HCT116 (cell line): ENCODE data around the gene THBS3. TPM values are rescaled to one million over a fixed set of nuclear protein-coding genes. Genes with fewer than 3 reads are reported as not detected.
A peak's percentile ranks its signal among the peaks of the same experiment; 100 is the strongest.

Source experiments
- ATAC-seq: fragments of 200-7000 bp; cut with Tn5 transposase; 2 replicates; pipeline ENCODE4 v1.9.1; 2020; ENCODE audit warnings: mild to moderate bottlenecking, moderate library complexity
- Bru-seq: library from RNA; stranded (reverse); fragments of 400-500 nt; gene quantifications from one replicate; lab custom pipeline; 2021; lab: Mats Ljungman, UMichigan
- BruChase-seq, 2 experiments: library from RNA; stranded (reverse); fragments of 400-500 nt; gene quantifications; one replicate each; lab custom pipeline; 2021; lab: Mats Ljungman, UMichigan
- BruUV-seq: library from RNA; stranded (reverse); fragments of 400-500 nt; replicated peaks from 2 replicates; lab custom pipeline; 2021; lab: Mats Ljungman, UMichigan
- CTCF ChIA-PET: fragments of 300-600 bp; sonication (Branson Sonifier 250); formaldehyde crosslinking; loops from one replicate; lab custom pipeline; 2021; ENCODE audit warnings: antibody characterized with exemption; lab: Charles Lee
- POLR2A ChIA-PET: fragments of 300-600, 350-600 bp; sonication (Branson Sonifier 250); formaldehyde crosslinking; loops from one replicate; lab custom pipeline; 2021; ENCODE audit warnings: antibody characterized with exemption; lab: Charles Lee
- RAD21 ChIA-PET, 2 experiments: fragments of 300-600 bp; sonication (Branson Sonifier 250); formaldehyde crosslinking; loops; one replicate each; lab custom pipeline; 2023; ENCODE audit warnings: low total read pairs in 2 of 2; ENCODE audit not compliant: uncharacterized antibody in 2 of 2, unreplicated experiment in 2 of 2, low non-redundant PET in 1 of 2; lab: Charles Lee
- DNase-seq: peaks from one replicate; pipeline ENCODE4 v3.0.0-alpha.2; 2010; ENCODE audit warnings: low read depth, low spot score
- H2AFZ ChIP-seq: fragments of 200-600 bp; shearing (Covaris generic), sonication (generic); 2 replicates; pipeline ENCODE4 v1.6.1; 2017; ENCODE audit warnings: low read depth, mixed run types, mixed read lengths, antibody characterized with exemption, low read length; ENCODE audit not compliant: poor library complexity, severe bottlenecking
- H3K27ac ChIP-seq: 2 replicates; pipeline ENCODE4 v1.5.1; 2012; ENCODE audit warnings: low read depth, low read length
- H3K27me3 ChIP-seq: fragments of 200-600 bp; sonication (generic); 2 replicates; pipeline ENCODE4 v1.6.1; 2016; ENCODE audit warnings: mixed run types, low read length, mixed read lengths; ENCODE audit not compliant: insufficient read depth
- H3K36me3 ChIP-seq, 2 experiments: fragments of 200-500 bp in 1 of 2; fragments of 200-600 bp in 1 of 2; sonication (Bioruptor generic) in 1 of 2; sonication (generic) in 1 of 2; 2 replicates each; pipeline versions ENCODE4 v1.5.1 to v1.6.1; 2014 to 2016; ENCODE audit warnings: low read length in 2 of 2, inconsistent platforms in 1 of 2, mixed read lengths in 1 of 2, mixed run types in 1 of 2; ENCODE audit not compliant: insufficient read depth in 2 of 2, control insufficient read depth in 1 of 2
- H3K4me1 ChIP-seq, 2 experiments: fragments of 200-600 bp in 1 of 2; sonication (generic) in 1 of 2; 2 replicates each; pipeline versions ENCODE4 v1.5.1 to v1.6.1; 2012 to 2017; ENCODE audit warnings: low read length in 2 of 2, inconsistent platforms in 1 of 2, mild to moderate bottlenecking in 1 of 2, mixed read lengths in 1 of 2, mixed run types in 1 of 2, moderate library complexity in 1 of 2; ENCODE audit not compliant: insufficient read depth in 2 of 2, control insufficient read depth in 1 of 2
- H3K4me2 ChIP-seq: fragments of 200-600 bp; sonication (generic); 2 replicates; pipeline ENCODE4 v1.6.1; 2017; ENCODE audit warnings: mixed run types, low read length, mixed read lengths
- H3K4me3 ChIP-seq, 2 experiments: fragments of 200-600 bp in 1 of 2; sonication (generic) in 1 of 2; replicated peaks in 1 of 2; 2 replicates each; pipeline ENCODE4 v1.5.1; 2011 to 2016; ENCODE audit warnings: low read length in 2 of 2, control low read depth in 1 of 2, low read depth in 1 of 2, mild to moderate bottlenecking in 1 of 2, mixed read lengths in 1 of 2, mixed run types in 1 of 2
- H3K79me2 ChIP-seq: fragments of 200-600 bp; sonication (generic); 2 replicates; pipeline ENCODE4 v1.6.1; 2017; ENCODE audit warnings: mild to moderate bottlenecking, mixed run types, low read length, moderate library complexity, mixed read lengths; ENCODE audit not compliant: insufficient read depth
- H3K9ac ChIP-seq: fragments of 200-600 bp; sonication (generic); 2 replicates; pipeline ENCODE4 v1.6.1; 2016; ENCODE audit warnings: low read length, mixed read lengths
- H3K9me2 ChIP-seq: fragments of 200-600 bp; sonication (generic), shearing (Covaris generic); 2 replicates; pipeline ENCODE4 v1.6.1; 2017; ENCODE audit warnings: mixed run types, mild to moderate bottlenecking, moderate library complexity; ENCODE audit not compliant: insufficient read depth
- H3K9me3 ChIP-seq, 2 experiments: fragments of 200-500 bp in 1 of 2; fragments of 200-600 bp in 1 of 2; sonication (Bioruptor generic) in 1 of 2; sonication (generic) in 1 of 2; 2 replicates each; pipeline ENCODE4 v1.6.1; 2014 to 2017; ENCODE audit warnings: low read length in 2 of 2, mixed read lengths in 2 of 2, inconsistent platforms in 1 of 2, low read depth in 1 of 2, mild to moderate bottlenecking in 1 of 2, mixed run types in 1 of 2, moderate library complexity in 1 of 2; ENCODE audit not compliant: control insufficient read depth in 1 of 2, insufficient read depth in 1 of 2
- H4K20me1 ChIP-seq: fragments of 200-600 bp; sonication (generic), shearing (Covaris generic); 2 replicates; pipeline ENCODE4 v1.6.1; 2017; ENCODE audit warnings: mixed run types, mild to moderate bottlenecking, moderate library complexity; ENCODE audit not compliant: insufficient read depth
- CBX3 ChIP-seq: IDR thresholded peaks from 2 replicates; pipeline ENCODE4 v1.6.1; 2012; ENCODE audit warnings: low read depth
- EGR1 ChIP-seq: IDR thresholded peaks from 2 replicates; pipeline ENCODE4 v1.6.1; 2012; ENCODE audit warnings: low read depth
- ELF1 ChIP-seq: IDR thresholded peaks from 2 replicates; pipeline ENCODE4 v1.6.1; 2012; ENCODE audit warnings: low read depth, borderline replicate concordance
- EZH2 ChIP-seq: fragments of 200-600 bp; sonication (generic); IDR thresholded peaks from 2 replicates; pipeline ENCODE4 v1.6.1; 2017; ENCODE audit warnings: antibody characterized with exemption, mixed run types
- FOSL1 ChIP-seq: IDR thresholded peaks from 2 replicates; pipeline ENCODE4 v1.6.1; 2012; ENCODE audit warnings: low read depth
- POLR2AphosphoS5 ChIP-seq: IDR thresholded peaks from 2 replicates; pipeline ENCODE4 v1.6.1; 2011; ENCODE audit warnings: mild to moderate bottlenecking, low read depth, low read length, moderate library complexity
- RAD21 ChIP-seq: IDR thresholded peaks from 2 replicates; pipeline ENCODE4 v1.6.1; 2012; ENCODE audit warnings: low read depth, mild to moderate bottlenecking
- SIN3A ChIP-seq: IDR thresholded peaks from 2 replicates; pipeline ENCODE4 v1.6.1; 2012; ENCODE audit warnings: low read depth
- SRF ChIP-seq: IDR thresholded peaks from 2 replicates; pipeline ENCODE4 v1.6.1; 2012; ENCODE audit warnings: low read depth
- TCF7L2 ChIP-seq: IDR thresholded peaks from 2 replicates; pipeline ENCODE4 v1.7.0; 2011; ENCODE audit warnings: borderline replicate concordance, inconsistent platforms; ENCODE audit not compliant: insufficient read depth, insufficient read length; ENCODE audit errors: extremely low read depth
- ZFX ChIP-seq: fragments of 450-650 bp; IDR thresholded peaks from 2 replicates; pipeline ENCODE4 v1.6.1; 2017
- intact Hi-C: fragments of 100-400 bp; cut with micrococcal nuclease; formaldehyde crosslinking; loops from 2 replicates; pipeline ENCODE4 v1.10.0; 2022
- long read RNA-seq: library from polyadenylated mRNA; unstranded; transcript quantifications from one replicate; pipeline ENCODE4 v2.0.0, GENCODE V29; 2021; ENCODE audit not compliant: unreplicated experiment
- polyA plus RNA-seq: library from polyadenylated mRNA; unstranded; fragments of >200 nt; gene quantifications from 2 replicates; pipeline ENCODE4 v1.2.1, GENCODE V29; 2012; ENCODE audit warnings: missing spikeins
- total RNA-seq: library from RNA; stranded (reverse); gene quantifications from one replicate; pipeline ENCODE4 v1.2.1, GENCODE V29; 2021; ENCODE audit not compliant: unreplicated experiment
- TF ChIP-seq, protein P1 (sequence below): IDR thresholded peaks from 2 replicates; pipeline ENCODE4 v1.6.1; 2011; ENCODE audit warnings: mild to moderate bottlenecking, low read length, moderate library complexity; ENCODE audit not compliant: insufficient replicate concordance; ENCODE audit errors: extremely low read depth
- TF ChIP-seq, protein P2 (sequence below): IDR thresholded peaks from 2 replicates; pipeline ENCODE4 v1.6.1; 2012; ENCODE audit warnings: low read depth
- TF ChIP-seq, protein P3 (sequence below): IDR thresholded peaks from 2 replicates; pipeline ENCODE4 v1.6.1; 2012
- TF ChIP-seq, protein P4 (sequence below): IDR thresholded peaks from 2 replicates; pipeline ENCODE4 v1.6.1; 2012
- TF ChIP-seq, protein P5 (sequence below), 3 experiments: fragments of 200-600 bp in 1 of 3; sonication (generic) in 1 of 3; IDR thresholded peaks in 2 of 3; conservative IDR thresholded peaks in 1 of 3; 2 replicates each; pipeline ENCODE4 v1.5.1; 2012 to 2017; ENCODE audit warnings: low read depth in 2 of 3, low read length in 2 of 3, antibody characterized with exemption in 1 of 3, borderline replicate concordance in 1 of 3, control low read depth in 1 of 3, mild to moderate bottlenecking in 1 of 3, mixed read lengths in 1 of 3, mixed run types in 1 of 3, moderate library complexity in 1 of 3; ENCODE audit not compliant: insufficient read depth in 1 of 3

The THBS3 gene
- 15.9 TPM for total RNA-seq
- polyA plus RNA-seq: 14.3 and 14.5 TPM in 2 replicates
- Bru-seq, nascent RNA: percentile 62 among the genes with signal in this experiment
- percentile 71 among the genes with signal in this experiment for BruChase-seq, experiment 1, labeled RNA remaining after a 6-hour chase
- percentile 65 among the genes with signal in this experiment for BruChase-seq, experiment 2, labeled RNA remaining after a 2-hour chase
- long read RNA-seq, partial matches to known transcripts: 0 of 9 reads
- long read RNA-seq, other reads (novel, unspliced or antisense): 5 of 9 reads

DNA sequence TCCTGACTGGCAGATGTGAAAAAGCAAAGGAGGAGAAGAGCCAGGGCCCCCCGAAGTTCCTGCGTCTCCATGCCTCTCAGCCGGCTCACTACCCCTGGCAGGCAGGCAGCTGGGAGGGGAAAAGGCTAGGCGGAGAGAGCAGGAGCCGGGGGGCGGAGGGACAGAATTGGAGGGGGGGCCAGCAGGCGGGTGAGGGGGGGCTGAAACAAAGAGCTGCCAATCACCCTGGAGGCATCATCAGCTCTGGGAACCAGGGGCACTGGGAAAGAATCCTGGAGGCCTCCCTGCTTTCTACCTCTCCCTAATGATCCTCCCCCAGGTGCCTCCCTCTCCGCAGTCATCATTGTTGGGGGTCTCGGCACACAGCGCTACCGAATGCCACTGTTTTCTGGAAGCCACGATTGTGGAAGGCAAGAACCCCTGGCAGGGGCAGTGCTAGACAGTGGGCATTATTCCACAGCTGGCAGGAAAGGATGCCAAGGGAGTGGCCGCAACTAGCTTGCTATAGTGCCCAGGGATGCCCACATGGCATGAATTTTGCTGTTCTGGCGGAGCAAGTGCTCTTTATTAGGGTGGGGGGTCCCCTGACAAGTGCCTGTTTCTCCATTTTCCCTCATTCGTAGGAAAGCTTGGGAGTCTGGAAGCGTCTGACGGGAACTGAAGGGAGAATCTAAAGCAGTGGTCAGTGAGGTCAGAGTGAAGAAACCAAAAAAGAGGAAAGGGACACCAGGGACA is at the start of gene THBS3:
TSS of gene THBS3 (minus strand) at position 92 of the 735 bp plus-strand sequence. CDS start at position 71, 21 bp downstream.
- H3K4me2 ChIP-seq: peak within 1 kb of the TSS; percentile 77
- ChIA-PET RAD21 (interaction anchor here in 1 of 2 experiments (0.9 kb wide), 1 partner anchor 296 kb away, joined by 4 read pairs; no protein-coding TSS in a partner anchor), CTCF (interaction anchor here (1.0 to 4.0 kb wide), 10 partner anchors 11 to 296 kb away, joined by 3 to 16 read pairs (median 4); partner anchors contain the start of genes CLK2 and KRTCAP2), POLR2A (interaction anchor here (1.5 to 3.0 kb wide), 2 partner anchors 14 to 19 kb away, joined by 4 to 9 read pairs; no protein-coding TSS in a partner anchor)
- no peak within 1 kb of the TSS for H2AFZ ChIP-seq
- DNase-seq (no peak), ATAC-seq (no peak)
- H3K9ac ChIP-seq: peak within 1 kb of the TSS; percentile 93
- no peaks in the 10 kb centered on the region for H3K9me3 ChIP-seq
- intact Hi-C loops: loop anchor here (2.0 to 5.0 kb wide), 3 partner anchors 19 to 384 kb away; a partner anchor contains a TSS
- TSS peak; percentile 59 for BruUV-seq
- H3K36me3 ChIP-seq: peaks cover 0 to 6% of the 10 kb centered on the region in 2 experiments; a peak in 1 of 4 replicates
- H3K27me3 ChIP-seq: no peaks in the 10 kb centered on the region
- no peaks in the 10 kb centered on the region for H4K20me1 ChIP-seq
- no peaks in the 10 kb centered on the region for H3K9me2 ChIP-seq
- H3K79me2 ChIP-seq: peaks cover 16% of the 10 kb centered on the region
- peak within 1 kb of the TSS; percentile 89 to 100 for H3K4me3 ChIP-seq
- peak within 1 kb of the TSS; percentile 90 for H3K27ac ChIP-seq
- peaks cover 22 to 33% of the 10 kb centered on the region in 2 experiments for H3K4me1 ChIP-seq
- TF ChIP-seq, protein P1, sequence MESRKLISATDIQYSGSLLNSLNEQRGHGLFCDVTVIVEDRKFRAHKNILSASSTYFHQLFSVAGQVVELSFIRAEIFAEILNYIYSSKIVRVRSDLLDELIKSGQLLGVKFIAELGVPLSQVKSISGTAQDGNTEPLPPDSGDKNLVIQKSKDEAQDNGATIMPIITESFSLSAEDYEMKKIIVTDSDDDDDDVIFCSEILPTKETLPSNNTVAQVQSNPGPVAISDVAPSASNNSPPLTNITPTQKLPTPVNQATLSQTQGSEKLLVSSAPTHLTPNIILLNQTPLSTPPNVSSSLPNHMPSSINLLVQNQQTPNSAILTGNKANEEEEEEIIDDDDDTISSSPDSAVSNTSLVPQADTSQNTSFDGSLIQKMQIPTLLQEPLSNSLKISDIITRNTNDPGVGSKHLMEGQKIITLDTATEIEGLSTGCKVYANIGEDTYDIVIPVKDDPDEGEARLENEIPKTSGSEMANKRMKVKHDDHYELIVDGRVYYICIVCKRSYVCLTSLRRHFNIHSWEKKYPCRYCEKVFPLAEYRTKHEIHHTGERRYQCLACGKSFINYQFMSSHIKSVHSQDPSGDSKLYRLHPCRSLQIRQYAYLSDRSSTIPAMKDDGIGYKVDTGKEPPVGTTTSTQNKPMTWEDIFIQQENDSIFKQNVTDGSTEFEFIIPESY: no peak
- TF ChIP-seq SIN3A (no peak), TCF7L2 (no peak), CBX3 (no peak), ELF1 (no peak), EZH2 (no peak), POLR2AphosphoS5 (no peak), RAD21 (no peak), SRF (no peak), ZFX (no peak), EGR1 (no peak), FOSL1 (no peak)
- TF ChIP-seq, protein P2, sequence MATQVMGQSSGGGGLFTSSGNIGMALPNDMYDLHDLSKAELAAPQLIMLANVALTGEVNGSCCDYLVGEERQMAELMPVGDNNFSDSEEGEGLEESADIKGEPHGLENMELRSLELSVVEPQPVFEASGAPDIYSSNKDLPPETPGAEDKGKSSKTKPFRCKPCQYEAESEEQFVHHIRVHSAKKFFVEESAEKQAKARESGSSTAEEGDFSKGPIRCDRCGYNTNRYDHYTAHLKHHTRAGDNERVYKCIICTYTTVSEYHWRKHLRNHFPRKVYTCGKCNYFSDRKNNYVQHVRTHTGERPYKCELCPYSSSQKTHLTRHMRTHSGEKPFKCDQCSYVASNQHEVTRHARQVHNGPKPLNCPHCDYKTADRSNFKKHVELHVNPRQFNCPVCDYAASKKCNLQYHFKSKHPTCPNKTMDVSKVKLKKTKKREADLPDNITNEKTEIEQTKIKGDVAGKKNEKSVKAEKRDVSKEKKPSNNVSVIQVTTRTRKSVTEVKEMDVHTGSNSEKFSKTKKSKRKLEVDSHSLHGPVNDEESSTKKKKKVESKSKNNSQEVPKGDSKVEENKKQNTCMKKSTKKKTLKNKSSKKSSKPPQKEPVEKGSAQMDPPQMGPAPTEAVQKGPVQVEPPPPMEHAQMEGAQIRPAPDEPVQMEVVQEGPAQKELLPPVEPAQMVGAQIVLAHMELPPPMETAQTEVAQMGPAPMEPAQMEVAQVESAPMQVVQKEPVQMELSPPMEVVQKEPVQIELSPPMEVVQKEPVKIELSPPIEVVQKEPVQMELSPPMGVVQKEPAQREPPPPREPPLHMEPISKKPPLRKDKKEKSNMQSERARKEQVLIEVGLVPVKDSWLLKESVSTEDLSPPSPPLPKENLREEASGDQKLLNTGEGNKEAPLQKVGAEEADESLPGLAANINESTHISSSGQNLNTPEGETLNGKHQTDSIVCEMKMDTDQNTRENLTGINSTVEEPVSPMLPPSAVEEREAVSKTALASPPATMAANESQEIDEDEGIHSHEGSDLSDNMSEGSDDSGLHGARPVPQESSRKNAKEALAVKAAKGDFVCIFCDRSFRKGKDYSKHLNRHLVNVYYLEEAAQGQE: no peak
- TF ChIP-seq, protein P3, sequence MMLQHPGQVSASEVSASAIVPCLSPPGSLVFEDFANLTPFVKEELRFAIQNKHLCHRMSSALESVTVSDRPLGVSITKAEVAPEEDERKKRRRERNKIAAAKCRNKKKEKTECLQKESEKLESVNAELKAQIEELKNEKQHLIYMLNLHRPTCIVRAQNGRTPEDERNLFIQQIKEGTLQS: no peak
- TF ChIP-seq, protein P4, sequence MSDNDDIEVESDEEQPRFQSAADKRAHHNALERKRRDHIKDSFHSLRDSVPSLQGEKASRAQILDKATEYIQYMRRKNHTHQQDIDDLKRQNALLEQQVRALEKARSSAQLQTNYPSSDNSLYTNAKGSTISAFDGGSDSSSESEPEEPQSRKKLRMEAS: no peak
- TF ChIP-seq, protein P5, sequence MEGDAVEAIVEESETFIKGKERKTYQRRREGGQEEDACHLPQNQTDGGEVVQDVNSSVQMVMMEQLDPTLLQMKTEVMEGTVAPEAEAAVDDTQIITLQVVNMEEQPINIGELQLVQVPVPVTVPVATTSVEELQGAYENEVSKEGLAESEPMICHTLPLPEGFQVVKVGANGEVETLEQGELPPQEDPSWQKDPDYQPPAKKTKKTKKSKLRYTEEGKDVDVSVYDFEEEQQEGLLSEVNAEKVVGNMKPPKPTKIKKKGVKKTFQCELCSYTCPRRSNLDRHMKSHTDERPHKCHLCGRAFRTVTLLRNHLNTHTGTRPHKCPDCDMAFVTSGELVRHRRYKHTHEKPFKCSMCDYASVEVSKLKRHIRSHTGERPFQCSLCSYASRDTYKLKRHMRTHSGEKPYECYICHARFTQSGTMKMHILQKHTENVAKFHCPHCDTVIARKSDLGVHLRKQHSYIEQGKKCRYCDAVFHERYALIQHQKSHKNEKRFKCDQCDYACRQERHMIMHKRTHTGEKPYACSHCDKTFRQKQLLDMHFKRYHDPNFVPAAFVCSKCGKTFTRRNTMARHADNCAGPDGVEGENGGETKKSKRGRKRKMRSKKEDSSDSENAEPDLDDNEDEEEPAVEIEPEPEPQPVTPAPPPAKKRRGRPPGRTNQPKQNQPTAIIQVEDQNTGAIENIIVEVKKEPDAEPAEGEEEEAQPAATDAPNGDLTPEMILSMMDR (IDR thresholded peaks at IDR 0.05 in 2 of 3, conservative IDR thresholded peaks at IDR 0.05 in 1 of 3; ENCODE audit: borderline replicate concordance in 1 of 3, insufficient read depth in 1 of 3, low read depth in 2 of 3, low read length in 2 of 3): no peak
